GM21367 (cell line): ENCODE measurements around the gene C1GALT1.
"Not testable (repeated sequence)": the region's sequence is repeated elsewhere in the genome, so short reads cannot be mapped to it uniquely, and the experiment has no call there.

Experiments
- ATAC-seq: cut with Tn5 transposase; IDR thresholded peaks from one replicate; pipeline ENCODE4 v1.9.1; 2021; ENCODE audit not compliant: unreplicated experiment

Gene C1GALT1

GRCh38 chr7:7199592-7199991 is 17.2 kb downstream of the C1GALT1 start:
- ATAC-seq, result not testable (repeated sequence)

- not testable (repeated sequence) for ATAC-seq
Measured at GRCh38 chr7:7200255-7200654, 17.9 kb downstream of the C1GALT1 start.

- peak; percentile 96 for ATAC-seq
Measured at GRCh38 chr7:7201578-7202374, 19.4 kb downstream of the C1GALT1 start.

- ATAC-seq, result no peak
Measured at GRCh38 chr7:7202375-7202720, 20.0 kb downstream of the C1GALT1 start.

GRCh38 chr7:7203813-7204575 is 21.6 kb downstream of the C1GALT1 start:
- ATAC-seq, result no peak

GRCh38 chr7:7207876-7208275 is 25.5 kb downstream of the C1GALT1 start:
- no peak for ATAC-seq

GRCh38 chr7:7208520-7208919 is 26.2 kb downstream of the C1GALT1 start:
- no peak for ATAC-seq

GRCh38 chr7:7209412-7210050 is 27.2 kb downstream of the C1GALT1 start:
- no peak for ATAC-seq

GRCh38 chr7:7210475-7211237 is 28.3 kb downstream of the C1GALT1 start:
- ATAC-seq, result no peak

GRCh38 chr7:7212612-7213011 is 30.3 kb downstream of the C1GALT1 start:
- no peak for ATAC-seq

- no peak for ATAC-seq
Measured at GRCh38 chr7:7214398-7215347, 32.3 kb downstream of the C1GALT1 start.

GRCh38 chr7:7216279-7216678 is 33.9 kb downstream of the C1GALT1 start:
- ATAC-seq, result no peak

GRCh38 chr7:7219216-7219615 is 36.9 kb downstream of the C1GALT1 start:
- ATAC-seq, result no peak

GRCh38 chr7:7220821-7221220 is 38.5 kb downstream of the C1GALT1 start:
- no peak for ATAC-seq

GRCh38 chr7:7221599-7222038 is 39.3 kb downstream of the C1GALT1 start:
- no peak for ATAC-seq

- ATAC-seq, result no peak
Measured at GRCh38 chr7:7223250-7223649, 40.9 kb downstream of the C1GALT1 start.

GRCh38 chr7:7226407-7226806 is 44.1 kb downstream of the C1GALT1 start:
- ATAC-seq, result no peak

- ATAC-seq, result no peak
Measured at GRCh38 chr7:7228472-7228871, 46.1 kb downstream of the C1GALT1 start.

- no peak for ATAC-seq
Measured at GRCh38 chr7:7228967-7229366, 46.6 kb downstream of the C1GALT1 start.

GRCh38 chr7:7231000-7231399 is 48.7 kb downstream of the C1GALT1 start:
- ATAC-seq, result no peak
